Prostate gland (tissue), 2 donors: ENCODE results near the gene GTPBP2.

Experiments
- CTCF ChIP-seq, 4 experiments: fragments of 200-600 bp in 2 of 4; fragments of 450-650 bp in 2 of 4; sonication (generic) in 2 of 4; IDR thresholded peaks; 1 replicate in 3 of 4; 2 replicates in 1 of 4; pipeline ENCODE4 v1.5.1; 2016 to 2019; ENCODE audit warnings: antibody characterized with exemption in 4 of 4, mild to moderate bottlenecking in 2 of 4, moderate library complexity in 2 of 4
- POLR2A ChIP-seq: fragments of 450-650 bp; IDR thresholded peaks from one replicate; pipeline ENCODE4 v1.6.1; 2016; ENCODE audit warnings: antibody characterized with exemption, mild to moderate bottlenecking

GRCh38 chr6:43639984-43640800, 11.1 kb upstream of the GTPBP2 start:
- TF ChIP-seq CTCF (IDR thresholded peaks at IDR 0.05) (no peak), POLR2A (no peak)
